ENCODE results near the gene AMIGO3. TPM values are rescaled to one million over a fixed set of nuclear protein-coding genes. Genes with fewer than 3 reads are reported as not detected.

Gene AMIGO3
- total and polyA plus RNA-seq, 2 experiments from 2014 or later: 0.18 TPM; not detected in 1

DNA sequence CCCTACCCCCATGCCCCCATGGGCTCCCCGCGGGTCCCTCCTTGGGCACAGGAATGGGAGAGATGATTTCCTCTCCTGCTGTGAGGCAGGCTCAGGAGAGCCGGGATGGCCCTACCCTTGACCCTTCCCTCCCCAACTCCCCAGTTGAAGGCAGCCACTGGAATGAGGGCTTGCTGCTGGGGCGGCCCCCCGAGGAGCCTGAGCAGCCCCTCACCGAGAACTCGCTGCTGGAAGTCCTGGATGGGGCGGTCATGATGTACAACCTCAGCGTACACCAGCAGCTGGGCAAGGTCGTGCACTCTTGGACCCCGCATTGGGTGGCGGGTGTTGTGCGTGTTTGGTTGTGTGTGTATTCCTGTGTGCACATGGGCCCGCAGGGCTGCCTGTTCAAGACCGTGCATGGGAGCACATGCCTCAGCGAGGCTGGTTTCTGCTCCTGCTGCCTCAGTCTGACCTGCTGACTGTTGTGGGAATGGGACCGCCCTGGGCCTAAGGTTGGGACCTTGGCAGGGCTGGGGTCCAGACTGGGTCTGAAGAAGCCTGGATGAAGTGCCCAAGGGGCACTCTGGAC, 14.0 kb downstream of the AMIGO3 start:
- H3K4me3 ChIP-seq: no peak overlapping the region
- no peak overlapping the region for H2AFZ ChIP-seq
- no peaks in the 10 kb centered on the region for H4K20me1 ChIP-seq (ENCODE audit: insufficient read depth)
- H3K9ac ChIP-seq: no peak overlapping the region
- H3K27ac ChIP-seq: no peak overlapping the region
- H3K4me1 ChIP-seq (ENCODE audit: insufficient read depth): no peaks in the 10 kb centered on the region
- no peaks in the 10 kb centered on the region for H3K9me2 ChIP-seq (ENCODE audit: insufficient read depth)
- no peaks in the 10 kb centered on the region for H3K9me3 ChIP-seq (ENCODE audit: low read depth)
- no peaks in the 10 kb centered on the region for H3K27me3 ChIP-seq (replicated peaks; ENCODE audit: insufficient read depth)
- TF ChIP-seq EZH2 (IDR thresholded peaks at IDR 0.05; ENCODE audit: insufficient read depth, poor library complexity, severe bottlenecking): no peak
- no peak for TF ChIP-seq EZH2phosphoT487 (IDR thresholded peaks at IDR 0.05; ENCODE audit: insufficient read depth, low read depth)
- no peak for DNase-seq
- no peak overlapping the region for H3K4me2 ChIP-seq (ENCODE audit: unreplicated experiment)
- WGBS, 2 experiments (ENCODE audit: low coverage in 1 of 2, low lambda C conversion rate in 2 of 2, missing lambda C conversion rate in 2 of 2): 86 to 91% methylated on average over 13 to 15 of the region's 17 CpGs
- 0 out of 2 replicates have a peak, but pooled peaks cover 4% of the 10 kb centered on the region for H3F3A ChIP-seq (ENCODE audit: insufficient read depth)
- in situ Hi-C loops (cut with MboI): no loop called here
- no peaks in the 10 kb centered on the region for H3K36me3 ChIP-seq (ENCODE audit: low read depth)
- no peaks in the 10 kb centered on the region for H3K79me2 ChIP-seq (ENCODE audit: insufficient read depth)

DNA sequence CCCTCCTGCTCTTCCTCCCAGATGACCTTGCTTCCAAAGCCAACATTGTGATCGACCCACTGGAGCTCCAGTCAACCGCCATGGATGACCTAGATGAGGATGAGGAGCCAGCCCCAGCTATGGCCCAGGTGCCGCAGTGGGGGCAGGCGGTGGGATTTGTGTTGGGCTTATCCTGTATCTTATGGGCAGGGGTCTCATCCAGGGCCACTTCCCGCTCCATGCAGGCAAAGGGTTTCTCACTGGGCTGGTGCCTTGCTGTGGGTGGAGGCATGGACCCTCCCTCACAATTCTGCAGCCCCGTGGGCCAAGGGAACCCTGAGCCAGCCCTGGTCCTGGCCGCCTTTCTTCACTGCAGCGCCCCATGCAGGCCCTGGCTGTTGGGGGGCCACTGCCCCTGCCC, 14.9 kb downstream of the AMIGO3 start:
- TF ChIP-seq EZH2 (IDR thresholded peaks at IDR 0.05; ENCODE audit: insufficient read depth, poor library complexity, severe bottlenecking) (no peak), EZH2phosphoT487 (IDR thresholded peaks at IDR 0.05; ENCODE audit: insufficient read depth, low read depth) (no peak)
- Histone ChIP-seq H3F3A (ENCODE audit: insufficient read depth) (0 out of 2 replicates have a peak, but pooled peaks cover 4% of the 10 kb centered on the region), H3K9me3 (ENCODE audit: low read depth) (no peaks in the 10 kb centered on the region), H3K27me3 (replicated peaks; ENCODE audit: insufficient read depth) (no peaks in the 10 kb centered on the region), H3K27ac (no peak overlapping the region), H3K79me2 (ENCODE audit: insufficient read depth) (no peaks in the 10 kb centered on the region), H3K9ac (no peak overlapping the region), H2AFZ (no peak overlapping the region), H3K36me3 (ENCODE audit: low read depth) (no peaks in the 10 kb centered on the region), H3K4me3 (no peak overlapping the region), H3K4me2 (ENCODE audit: unreplicated experiment) (no peak overlapping the region), H3K9me2 (ENCODE audit: insufficient read depth) (no peaks in the 10 kb centered on the region), H4K20me1 (ENCODE audit: insufficient read depth) (no peaks in the 10 kb centered on the region), H3K4me1 (ENCODE audit: insufficient read depth) (no peaks in the 10 kb centered on the region)
- in situ Hi-C loops (cut with MboI): no loop called here
- DNase-seq: no peak
- WGBS, 2 experiments (ENCODE audit: low coverage in 1 of 2, low lambda C conversion rate in 2 of 2, missing lambda C conversion rate in 2 of 2): 92 to 99% methylated on average over 8 of the region's 8 CpGs

DNA sequence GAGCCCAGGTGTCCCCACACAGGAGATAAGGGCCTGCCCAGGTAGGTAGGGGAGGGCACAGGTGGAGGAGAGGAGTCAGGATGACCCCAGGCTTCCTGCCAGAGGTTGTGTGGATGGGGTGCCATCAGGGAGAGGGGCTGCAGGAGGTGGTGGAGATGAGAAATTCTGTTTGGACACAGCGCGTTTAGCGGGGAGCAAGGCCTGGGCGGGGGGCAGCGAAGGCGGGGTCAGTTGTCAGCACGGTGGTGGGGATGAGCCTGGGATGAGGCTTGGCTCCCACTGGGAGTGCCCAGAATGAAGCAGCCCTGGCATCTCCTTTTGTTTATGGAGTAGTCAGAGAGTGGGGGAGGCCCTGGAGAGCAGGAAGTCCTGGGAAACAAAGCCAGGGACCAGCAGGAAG, 15.5 kb downstream of the AMIGO3 start:
- no peaks in the 10 kb centered on the region for H3K79me2 ChIP-seq (ENCODE audit: insufficient read depth)
- TF ChIP-seq EZH2 (IDR thresholded peaks at IDR 0.05; ENCODE audit: insufficient read depth, poor library complexity, severe bottlenecking): no peak
- TF ChIP-seq EZH2phosphoT487 (IDR thresholded peaks at IDR 0.05; ENCODE audit: insufficient read depth, low read depth): no peak
- no peak for DNase-seq
- no peak overlapping the region for H3K27ac ChIP-seq
- H3K4me1 ChIP-seq (ENCODE audit: insufficient read depth): no peaks in the 10 kb centered on the region
- H3K9ac ChIP-seq: no peak overlapping the region
- H2AFZ ChIP-seq: no peak overlapping the region
- H3K27me3 ChIP-seq (replicated peaks; ENCODE audit: insufficient read depth): no peaks in the 10 kb centered on the region
- H3K9me3 ChIP-seq (ENCODE audit: low read depth): no peaks in the 10 kb centered on the region
- in situ Hi-C loops (cut with MboI): no loop called here
- no peaks in the 10 kb centered on the region for H4K20me1 ChIP-seq (ENCODE audit: insufficient read depth)
- 0 out of 2 replicates have a peak, but pooled peaks cover 4% of the 10 kb centered on the region for H3F3A ChIP-seq (ENCODE audit: insufficient read depth)
- no peak overlapping the region for H3K4me2 ChIP-seq (ENCODE audit: unreplicated experiment)
- no peaks in the 10 kb centered on the region for H3K36me3 ChIP-seq (ENCODE audit: low read depth)
- 88% methylated on average over 7 of the region's 7 CpGs for WGBS, 2 experiments (ENCODE audit: low coverage in 1 of 2, low lambda C conversion rate in 2 of 2, missing lambda C conversion rate in 2 of 2)
- no peak overlapping the region for H3K4me3 ChIP-seq
- no peaks in the 10 kb centered on the region for H3K9me2 ChIP-seq (ENCODE audit: insufficient read depth)

DNA sequence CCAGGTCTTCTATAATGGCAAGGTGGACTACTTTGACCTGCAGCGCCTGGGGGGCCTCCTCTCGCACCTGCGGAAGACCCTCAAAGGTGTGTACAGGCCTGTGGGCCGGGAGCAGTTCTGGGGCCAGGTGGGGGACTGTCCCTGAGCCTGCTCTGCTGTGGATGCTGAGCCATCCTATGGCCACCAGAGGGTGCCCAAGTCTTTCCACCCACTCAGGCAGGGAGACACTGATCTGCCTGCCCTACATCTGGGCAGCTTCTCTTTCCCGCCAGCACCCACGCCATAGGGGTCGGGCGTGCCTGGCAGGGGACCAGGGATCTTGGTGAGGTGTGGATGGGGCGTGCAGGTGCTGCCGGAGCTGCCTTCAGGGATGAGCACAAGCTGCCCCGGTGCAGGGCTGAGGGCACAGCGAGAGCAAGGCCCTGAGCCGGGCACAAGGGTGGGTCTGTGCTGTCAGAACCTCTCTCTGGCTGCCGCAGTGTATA, 16.0 kb downstream of the AMIGO3 start:
- Histone ChIP-seq H3K4me1 (ENCODE audit: insufficient read depth) (no peaks in the 10 kb centered on the region), H3K36me3 (ENCODE audit: low read depth) (no peaks in the 10 kb centered on the region), H3K27ac (no peak overlapping the region), H3F3A (ENCODE audit: insufficient read depth) (0 out of 2 replicates have a peak, but pooled peaks cover 4% of the 10 kb centered on the region), H3K4me2 (ENCODE audit: unreplicated experiment) (no peak overlapping the region), H3K9me2 (ENCODE audit: insufficient read depth) (no peaks in the 10 kb centered on the region), H2AFZ (no peak overlapping the region), H3K4me3 (no peak overlapping the region), H3K9ac (no peak overlapping the region), H3K79me2 (ENCODE audit: insufficient read depth) (no peaks in the 10 kb centered on the region), H4K20me1 (ENCODE audit: insufficient read depth) (no peaks in the 10 kb centered on the region), H3K27me3 (replicated peaks; ENCODE audit: insufficient read depth) (no peaks in the 10 kb centered on the region), H3K9me3 (ENCODE audit: low read depth) (no peaks in the 10 kb centered on the region)
- no peak for TF ChIP-seq EZH2phosphoT487 (IDR thresholded peaks at IDR 0.05; ENCODE audit: insufficient read depth, low read depth)
- TF ChIP-seq EZH2 (IDR thresholded peaks at IDR 0.05; ENCODE audit: insufficient read depth, poor library complexity, severe bottlenecking): no peak
- peak; percentile 80 for DNase-seq
- WGBS, 2 experiments (ENCODE audit: low coverage in 1 of 2, low lambda C conversion rate in 2 of 2, missing lambda C conversion rate in 2 of 2): 48 to 49% methylated on average over 14 of the region's 14 CpGs
- in situ Hi-C loops (cut with MboI): no loop called here

Measured in GM23248 (cell line).